GM12892 (cell line): ENCODE data around the gene MAFG.

ENCODE experiments used
- DNase-seq: peaks from one replicate; pipeline ENCODE4 v3.0.0; 2011; ENCODE audit not compliant: insufficient read length
- FAIRE-seq: peaks from 2 replicates; lab custom pipeline; 2011; peaks lifted over from hg19 to GRCh38; lab: Jason Lieb, UNC
- POLR2A ChIP-seq: IDR thresholded peaks from 2 replicates; pipeline ENCODE4 v1.6.1; 2011; ENCODE audit warnings: low read depth, low read length, control low read depth
- POLR2AphosphoS5 ChIP-seq: IDR thresholded peaks from 2 replicates; pipeline ENCODE4 v1.6.1; 2011; ENCODE audit warnings: low read depth, low read length, control low read depth
- TAF1 ChIP-seq: IDR thresholded peaks from 2 replicates; pipeline ENCODE4 v1.6.1; 2011; ENCODE audit warnings: low read depth, mild to moderate bottlenecking, control low read depth, low read length, borderline replicate concordance

MAFG gene

DNA sequence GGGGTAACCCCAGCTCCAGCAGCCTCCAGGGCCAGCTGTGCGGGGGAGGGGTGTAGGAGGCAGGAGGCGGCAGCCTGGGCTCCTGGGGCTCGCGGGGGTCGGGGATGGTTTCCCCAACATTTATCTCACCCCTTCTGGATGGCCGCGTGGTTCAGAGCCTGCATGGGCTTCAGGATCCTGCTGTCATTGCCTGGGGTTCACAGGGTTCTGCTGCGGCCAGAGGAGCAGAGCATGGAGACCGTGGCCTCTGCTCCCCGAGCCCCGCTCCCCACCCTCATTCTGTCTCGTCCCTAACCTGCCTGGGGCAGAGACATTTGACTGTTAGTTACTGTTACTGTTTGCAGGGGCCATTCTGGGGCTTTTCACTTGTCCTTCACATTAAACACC is 14.6 kb upstream of the MAFG start:
- DNase-seq (no peak), FAIRE-seq (no peak)
- TF ChIP-seq POLR2AphosphoS5: no peak
- no peak for TF ChIP-seq POLR2A
- no peak for TF ChIP-seq TAF1

- no peak for FAIRE-seq
- DNase-seq: no peak
- TF ChIP-seq POLR2A: no peak
- TF ChIP-seq TAF1: no peak
- no peak for TF ChIP-seq POLR2AphosphoS5
These were observed 14.1 kb upstream of the MAFG start for GRCh38 chr17:81941484-81942166.

- no peak for TF ChIP-seq POLR2A
- TF ChIP-seq POLR2AphosphoS5: no peak
- no peak for TF ChIP-seq TAF1
- no peak for FAIRE-seq
- no peak for DNase-seq
These were observed 13.3 kb upstream of the MAFG start for GRCh38 chr17:81940538-81941483.

- TF ChIP-seq TAF1 (no peak), POLR2A (no peak), POLR2AphosphoS5 (no peak)
- DNase-seq: no peak
- FAIRE-seq: no peak
These were observed 12.4 kb upstream of the MAFG start for GRCh38 chr17:81939881-81940385.

DNA sequence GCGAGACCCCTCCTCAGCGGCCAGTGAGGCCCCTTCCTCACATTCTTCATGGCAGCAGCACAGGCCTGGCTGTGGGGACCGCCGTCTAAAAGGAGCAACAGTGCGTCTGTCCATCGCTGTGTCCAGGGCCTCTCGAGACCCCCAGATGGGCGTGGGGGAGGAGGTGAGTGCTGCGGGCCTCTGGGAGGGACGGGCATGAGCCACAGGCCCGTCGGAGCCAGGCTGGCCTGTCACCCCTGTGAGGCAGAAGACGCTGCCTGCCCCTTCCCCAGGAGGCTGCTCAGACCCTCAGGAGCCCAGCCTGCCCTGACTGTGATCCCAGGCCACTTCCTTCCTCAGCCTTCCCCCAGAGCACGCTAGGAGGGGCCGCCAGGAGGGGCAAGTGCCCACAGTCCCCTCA is 11.7 kb upstream of the MAFG start:
- no peak for FAIRE-seq
- TF ChIP-seq POLR2A (no peak), POLR2AphosphoS5 (no peak)
- DNase-seq: no peak

GRCh38 chr17:81935709-81936084 is 8.2 kb upstream of the MAFG start:
- TF ChIP-seq TAF1 (no peak), POLR2AphosphoS5 (no peak), POLR2A (no peak)
- FAIRE-seq: no peak
- no peak for DNase-seq

- FAIRE-seq (no peak), DNase-seq (no peak)
- TF ChIP-seq POLR2AphosphoS5: no peak
- TF ChIP-seq TAF1: no peak
- no peak for TF ChIP-seq POLR2A
These were observed 7.5 kb upstream of the MAFG start for GRCh38 chr17:81934850-81935708.

DNA sequence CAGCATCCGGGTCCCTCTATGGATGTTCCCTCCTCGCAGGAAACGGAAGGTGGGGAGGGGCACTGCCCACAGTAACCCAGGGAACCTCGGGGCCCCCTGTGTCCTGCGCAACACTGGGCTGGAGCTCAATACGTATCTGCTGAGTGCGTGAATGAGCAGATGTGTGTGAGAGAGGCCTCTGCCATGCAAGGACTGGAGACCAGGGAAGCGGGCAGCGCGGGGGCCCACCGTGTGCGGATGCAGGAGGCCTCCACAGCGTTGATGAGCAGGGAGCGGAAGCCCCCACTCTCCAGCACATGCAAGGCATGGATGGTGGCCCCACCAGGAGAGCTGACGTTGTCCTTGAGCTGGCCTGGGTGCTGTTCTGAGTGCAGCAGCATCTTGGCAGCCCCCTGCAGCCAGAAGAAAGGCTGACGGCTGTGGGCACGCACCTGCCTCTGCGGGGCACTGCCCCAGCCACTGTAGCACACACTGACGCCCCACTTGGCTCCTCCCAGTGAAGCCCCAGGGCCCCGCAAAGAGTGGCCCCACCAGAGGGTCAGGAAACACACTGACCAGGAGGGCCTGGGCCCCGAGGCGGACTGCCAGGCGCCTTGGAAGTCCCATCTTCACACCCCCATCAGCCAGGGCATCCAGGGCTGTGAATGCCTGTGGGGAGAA is 6.7 kb upstream of the MAFG start:
- TF ChIP-seq POLR2A: no peak
- no peak for TF ChIP-seq TAF1
- no peak for TF ChIP-seq POLR2AphosphoS5
- no peak for FAIRE-seq
- DNase-seq: no peak

DNA sequence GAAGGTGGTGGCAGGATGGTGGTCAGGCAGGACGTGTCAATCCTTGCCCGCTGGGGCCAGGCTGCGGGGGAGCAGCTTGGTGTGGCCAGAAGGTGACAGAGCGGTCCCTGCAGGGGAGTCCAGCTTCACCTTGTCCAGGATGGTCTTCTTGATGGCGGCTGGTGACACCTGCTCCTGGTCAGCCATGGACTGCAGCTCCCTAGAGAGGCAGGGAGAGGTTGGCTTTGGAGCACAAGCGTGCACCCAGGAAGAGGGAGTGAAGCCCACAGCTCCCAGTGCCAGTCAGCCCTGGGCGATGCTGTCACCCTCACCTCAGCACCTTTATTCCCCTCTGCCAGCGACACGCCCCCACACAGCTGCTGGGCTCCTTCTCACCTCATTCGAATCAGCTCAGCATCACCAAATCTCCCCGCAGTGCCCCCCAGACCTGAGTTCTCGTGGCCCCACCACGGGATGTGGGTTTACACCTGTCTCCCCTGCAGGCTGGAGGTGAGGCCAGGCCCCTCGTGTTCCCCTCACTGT is 5.7 kb upstream of the MAFG start:
- DNase-seq (no peak), FAIRE-seq (no peak)
- no peak for TF ChIP-seq TAF1
- TF ChIP-seq POLR2A: no peak
- no peak for TF ChIP-seq POLR2AphosphoS5

- DNase-seq: no peak
- TF ChIP-seq POLR2A: no peak
- TF ChIP-seq TAF1: no peak
- no peak for TF ChIP-seq POLR2AphosphoS5
- no peak for FAIRE-seq
These were observed 4.9 kb upstream of the MAFG start for GRCh38 chr17:81932333-81932983.
